H1 (cell line): ENCODE data around the gene FGF14. TPM values are rescaled to one million over a fixed set of nuclear protein-coding genes. Genes with fewer than 3 reads are reported as not detected.

Experiments used
- CEBPB ChIP-seq: IDR thresholded peaks from 2 replicates; pipeline ENCODE4 v1.6.1; 2012; ENCODE audit warnings: low read depth, low read length
- CHD7 ChIP-seq: fragments of 300-600 bp; sonication (generic); IDR thresholded peaks from 2 replicates; pipeline ENCODE4 v1.7.1; 2012; ENCODE audit warnings: low read length, moderate library complexity, mild to moderate bottlenecking, inconsistent platforms; ENCODE audit not compliant: insufficient replicate concordance
- TEAD4 ChIP-seq: IDR thresholded peaks from 2 replicates; pipeline ENCODE4 v1.6.1; 2012; ENCODE audit warnings: low read depth, low read length, inconsistent platforms, mixed read lengths
- polyA plus RNA-seq, 7 experiments: library from polyadenylated mRNA; depleted of rRNA in 3 of 7; stranded (reverse) in 5 of 7; unstranded in 2 of 7; fragments of >200 nt in 5 of 7; fragments of 200-250 nt in 2 of 7; gene quantifications; 1 replicate in 5 of 7; 2 replicates in 1 of 7; 4 replicates in 1 of 7; pipeline versions ENCODE4 v1.2.1 to v1.2.3, GENCODE V29; 2011 to 2013; ENCODE audit warnings: missing spikeins in 2 of 7, mixed read lengths in 2 of 7
- total RNA-seq: library from RNA; stranded (reverse); fragmentation: NEBNext Ultra II Directional; extraction: Animal tissue kit (Norgen Biotek cat#: 25700); gene quantifications from 2 replicates; pipeline ENCODE4 v1.2.1, GENCODE V29; 2021
- TF ChIP-seq, protein P1 (sequence below): IDR thresholded peaks from 2 replicates; pipeline ENCODE4 v1.6.1; 2012; ENCODE audit warnings: low read length, inconsistent platforms

FGF14 gene
- total and polyA plus RNA-seq, 2 of the 8 experiments (the other 6 are each of a cell fraction or from before 2014, with no cell fraction given), result 0.05 to 0.58 TPM

GRCh38 chr13:101829484-101829883, 572.4 kb downstream of the FGF14 start (continued):
- TF ChIP-seq CHD7 (no peak), TEAD4 (no peak), CEBPB (no peak)
- TF ChIP-seq, protein P1, sequence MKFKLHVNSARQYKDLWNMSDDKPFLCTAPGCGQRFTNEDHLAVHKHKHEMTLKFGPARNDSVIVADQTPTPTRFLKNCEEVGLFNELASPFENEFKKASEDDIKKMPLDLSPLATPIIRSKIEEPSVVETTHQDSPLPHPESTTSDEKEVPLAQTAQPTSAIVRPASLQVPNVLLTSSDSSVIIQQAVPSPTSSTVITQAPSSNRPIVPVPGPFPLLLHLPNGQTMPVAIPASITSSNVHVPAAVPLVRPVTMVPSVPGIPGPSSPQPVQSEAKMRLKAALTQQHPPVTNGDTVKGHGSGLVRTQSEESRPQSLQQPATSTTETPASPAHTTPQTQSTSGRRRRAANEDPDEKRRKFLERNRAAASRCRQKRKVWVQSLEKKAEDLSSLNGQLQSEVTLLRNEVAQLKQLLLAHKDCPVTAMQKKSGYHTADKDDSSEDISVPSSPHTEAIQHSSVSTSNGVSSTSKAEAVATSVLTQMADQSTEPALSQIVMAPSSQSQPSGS, result no peak
